HG03039 (cell line): ENCODE measurements around the gene DBN1.

Source experiments
- ATAC-seq: cut with Tn5 transposase; IDR thresholded peaks from one replicate; pipeline ENCODE4 v1.9.1; 2021; ENCODE audit warnings: mild to moderate bottlenecking, moderate library complexity; ENCODE audit not compliant: unreplicated experiment

The DBN1 gene

DNA sequence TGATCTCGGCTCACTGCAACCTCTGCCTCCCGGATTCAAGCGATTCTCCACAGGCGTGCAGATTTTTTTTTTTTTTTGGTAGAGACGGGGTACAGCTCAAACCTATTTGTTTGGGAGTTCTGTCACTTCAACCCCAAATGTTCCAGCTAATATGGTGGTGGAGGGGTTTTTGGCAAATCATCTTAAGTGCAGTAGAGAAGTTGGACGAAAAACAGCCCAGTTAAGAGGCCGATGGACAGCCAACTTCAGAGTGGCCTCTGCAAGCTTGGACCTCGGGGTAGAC is 27.6 kb downstream of the DBN1 start:
- ATAC-seq = no peak

DNA sequence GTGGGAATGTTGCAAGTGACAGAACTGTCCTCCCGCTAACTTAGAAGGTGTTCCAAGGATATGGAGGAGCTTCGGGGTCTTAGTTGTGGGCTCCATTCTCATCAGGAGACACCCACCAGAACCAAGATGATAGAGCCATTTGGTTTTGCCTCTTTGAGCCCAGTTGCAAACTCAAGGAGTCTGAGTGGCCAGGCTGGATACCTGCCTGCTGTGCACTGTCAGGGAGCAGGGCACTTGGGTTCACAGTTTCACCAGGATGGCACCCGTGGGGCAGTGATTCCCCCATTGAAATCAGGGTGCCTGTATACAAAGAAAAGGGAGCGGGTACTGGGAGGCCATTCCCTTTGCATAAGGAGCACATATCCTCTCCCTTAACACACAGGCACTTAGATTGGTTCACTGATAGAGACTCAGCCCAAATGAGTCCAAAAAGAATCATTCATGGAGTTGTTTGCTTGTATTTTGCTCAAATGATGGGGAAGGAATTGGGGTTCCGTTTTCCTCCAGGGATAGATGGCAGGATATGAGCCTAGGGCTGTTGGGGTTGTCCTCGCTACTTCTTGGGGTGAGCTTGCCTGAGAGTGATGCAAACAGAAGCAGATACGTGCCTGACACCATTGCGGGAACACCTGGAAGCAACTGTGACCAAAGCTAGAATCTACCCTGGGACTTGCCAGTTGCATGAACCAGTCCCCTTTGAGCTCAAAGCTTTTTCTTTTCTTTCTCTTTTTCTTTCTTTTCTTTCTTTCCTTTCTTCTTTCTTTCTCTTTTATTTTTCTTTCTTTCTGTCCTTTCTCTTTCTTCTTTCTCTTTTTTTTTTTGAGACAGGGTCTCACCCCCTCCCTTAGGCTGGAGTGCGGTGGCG is 28.1 kb downstream of the DBN1 start:
- no peak for ATAC-seq

DNA sequence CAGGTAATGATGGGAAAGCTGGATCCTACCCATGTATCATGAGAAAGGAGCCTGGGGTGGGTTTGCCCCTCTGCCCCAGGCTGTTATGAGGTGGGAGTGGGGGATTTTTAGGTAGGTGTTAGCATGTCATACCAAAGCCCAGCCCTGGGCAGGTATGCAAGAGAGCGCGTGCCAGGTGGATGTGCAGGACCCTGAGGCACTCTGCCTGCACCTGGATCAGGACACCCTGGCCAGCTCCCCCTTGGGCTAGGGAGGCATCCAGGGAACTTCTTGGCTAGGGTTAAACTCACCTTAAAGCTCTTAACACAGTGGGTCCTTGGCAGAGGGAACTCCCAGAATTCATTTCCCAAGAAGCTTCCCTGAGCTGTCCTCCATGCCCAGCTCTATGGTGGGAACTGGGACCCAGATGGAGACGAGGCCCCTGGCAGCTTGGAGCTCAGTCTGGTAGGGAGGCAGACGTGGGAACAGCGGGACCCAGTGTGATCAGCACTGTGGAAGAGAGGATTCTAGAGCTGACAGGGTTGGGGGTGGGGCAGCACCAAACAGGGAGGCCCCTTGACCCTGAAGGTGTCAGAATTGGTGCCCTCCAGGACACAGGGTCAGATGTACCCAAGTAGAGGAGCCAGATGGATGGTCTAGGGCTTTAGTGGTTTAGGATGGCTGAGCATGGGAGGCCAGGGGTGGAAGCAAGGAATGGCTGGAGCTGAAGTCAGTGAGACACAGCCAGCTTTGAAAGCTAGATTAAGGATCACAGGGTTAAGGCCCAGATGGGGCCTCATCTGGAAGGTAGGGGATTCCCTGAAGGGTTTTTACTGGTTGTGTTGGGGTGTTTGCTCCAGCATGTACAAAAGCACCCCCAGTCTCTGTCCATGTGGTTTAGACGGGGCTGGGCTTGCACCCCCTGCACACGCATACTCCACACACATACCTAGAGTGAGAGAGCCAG is 29.1 kb downstream of the DBN1 start:
- no peak for ATAC-seq

DNA sequence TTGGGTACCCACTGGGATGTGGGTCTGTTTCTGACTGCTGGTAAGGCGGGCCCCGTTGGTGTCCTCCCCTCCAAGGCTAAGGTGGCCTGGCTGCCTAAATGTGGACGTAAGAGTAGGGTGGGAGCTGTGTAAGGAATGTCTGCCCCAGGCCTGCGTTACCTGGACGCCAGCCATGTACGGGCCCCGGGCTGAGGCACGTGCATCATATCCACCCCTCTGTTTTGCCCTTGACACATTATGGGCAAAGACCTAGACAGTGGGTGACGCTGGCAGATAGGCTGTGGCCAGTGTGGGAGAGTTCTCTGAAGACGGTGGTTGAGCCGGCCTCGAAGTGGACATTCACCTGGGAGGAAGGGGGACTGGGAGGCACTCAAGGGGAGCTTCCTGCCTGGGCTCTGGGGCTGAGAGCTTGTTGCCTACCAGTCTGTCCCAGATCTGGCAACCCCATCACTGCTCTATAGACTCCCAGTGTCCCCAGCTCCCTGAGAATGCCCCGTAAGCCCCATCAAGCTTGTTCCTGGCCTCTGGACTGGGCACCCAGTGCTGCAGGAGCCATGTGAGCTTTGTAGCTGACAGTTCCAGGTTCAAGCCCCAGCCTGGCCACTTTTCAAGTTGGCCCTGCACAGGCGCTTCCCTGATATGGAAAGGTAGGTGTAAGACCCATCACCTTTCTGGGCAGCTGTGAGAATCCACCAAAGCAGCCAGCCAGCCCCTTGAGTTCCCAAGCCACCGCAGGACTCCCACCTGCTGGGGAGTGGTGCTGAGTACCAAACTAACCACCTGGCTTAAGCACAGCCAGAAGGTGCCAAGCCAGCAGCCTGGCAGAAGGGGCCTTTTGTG is 30.1 kb downstream of the DBN1 start:
- ATAC-seq = no peak

DNA sequence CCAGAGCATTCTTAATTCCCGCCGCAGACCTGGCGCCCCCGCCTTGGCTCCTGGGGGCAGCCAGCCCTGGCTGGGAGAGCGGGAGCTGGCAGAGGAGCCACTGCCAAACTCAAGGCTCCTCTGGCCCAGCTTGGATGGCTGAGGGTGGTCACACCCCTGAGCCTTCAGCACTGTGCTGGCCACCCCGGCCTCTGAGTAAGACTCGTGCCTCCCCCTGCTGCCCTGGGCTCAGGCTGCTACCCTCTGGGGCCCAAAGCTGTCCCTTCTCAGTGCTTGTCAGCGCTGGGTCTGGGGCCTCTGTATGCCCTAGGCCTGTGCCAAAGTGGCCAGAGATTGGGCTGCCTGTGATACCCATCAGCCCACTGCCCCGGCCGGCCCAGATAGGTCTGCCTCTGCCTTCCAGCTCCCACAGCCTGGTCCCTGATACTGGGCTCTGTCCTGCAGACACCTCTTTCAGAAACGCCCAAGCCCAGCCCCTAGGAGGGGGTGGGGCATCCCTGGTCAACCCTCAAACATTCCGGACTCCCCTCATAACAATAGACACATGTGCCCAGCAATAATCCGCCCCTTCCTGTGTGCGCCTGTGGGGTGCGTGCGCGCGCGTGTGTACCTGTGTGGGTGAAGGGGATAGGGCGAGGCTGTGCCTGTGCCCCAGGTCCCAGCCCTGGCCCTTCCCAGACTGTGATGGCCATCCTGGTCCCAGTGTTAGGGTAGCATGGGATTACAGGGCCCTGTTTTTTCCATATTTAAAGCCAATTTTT is 31.2 kb downstream of the DBN1 start:
- no peak for ATAC-seq

DNA sequence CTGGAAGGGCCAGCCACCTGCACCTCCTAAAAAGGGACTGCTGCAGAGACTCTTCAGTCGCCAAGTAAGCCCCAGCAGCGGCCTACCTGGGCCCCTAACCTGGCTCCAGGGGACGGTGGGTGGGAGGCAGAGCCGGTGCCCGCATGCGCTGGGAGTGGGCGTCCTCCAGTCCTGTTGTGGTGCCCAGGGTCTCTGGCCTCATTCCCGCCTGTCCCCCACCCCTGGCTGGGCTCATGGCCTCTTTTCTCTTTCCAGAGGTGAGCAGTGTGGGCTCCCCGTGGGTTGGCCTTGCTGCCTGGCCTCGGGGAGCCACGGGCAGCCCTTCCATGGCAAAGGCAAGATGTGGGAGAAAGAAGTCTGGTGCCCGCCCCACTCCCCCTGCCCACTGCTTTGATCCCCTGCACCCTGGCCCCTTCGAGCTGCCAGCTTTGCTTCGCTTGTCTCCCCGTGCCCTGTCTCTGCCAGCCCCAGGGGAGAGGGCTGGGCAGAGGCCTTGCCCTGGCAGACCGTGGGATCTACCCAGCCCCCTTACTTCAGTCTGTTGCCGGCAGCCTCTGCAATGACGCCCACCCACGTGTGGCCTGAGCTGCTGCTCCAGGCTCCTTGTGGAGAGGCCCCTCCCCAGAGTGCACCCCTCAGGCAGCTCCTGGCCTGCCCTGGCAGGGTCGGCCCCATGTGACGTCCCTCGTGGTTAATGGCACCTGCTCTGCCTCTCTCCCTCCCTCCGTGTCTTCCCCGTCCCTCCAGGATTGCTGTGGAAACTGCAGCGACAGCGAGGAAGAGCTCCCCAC is 32.2 kb downstream of the DBN1 start:
- no peak for ATAC-seq

DNA sequence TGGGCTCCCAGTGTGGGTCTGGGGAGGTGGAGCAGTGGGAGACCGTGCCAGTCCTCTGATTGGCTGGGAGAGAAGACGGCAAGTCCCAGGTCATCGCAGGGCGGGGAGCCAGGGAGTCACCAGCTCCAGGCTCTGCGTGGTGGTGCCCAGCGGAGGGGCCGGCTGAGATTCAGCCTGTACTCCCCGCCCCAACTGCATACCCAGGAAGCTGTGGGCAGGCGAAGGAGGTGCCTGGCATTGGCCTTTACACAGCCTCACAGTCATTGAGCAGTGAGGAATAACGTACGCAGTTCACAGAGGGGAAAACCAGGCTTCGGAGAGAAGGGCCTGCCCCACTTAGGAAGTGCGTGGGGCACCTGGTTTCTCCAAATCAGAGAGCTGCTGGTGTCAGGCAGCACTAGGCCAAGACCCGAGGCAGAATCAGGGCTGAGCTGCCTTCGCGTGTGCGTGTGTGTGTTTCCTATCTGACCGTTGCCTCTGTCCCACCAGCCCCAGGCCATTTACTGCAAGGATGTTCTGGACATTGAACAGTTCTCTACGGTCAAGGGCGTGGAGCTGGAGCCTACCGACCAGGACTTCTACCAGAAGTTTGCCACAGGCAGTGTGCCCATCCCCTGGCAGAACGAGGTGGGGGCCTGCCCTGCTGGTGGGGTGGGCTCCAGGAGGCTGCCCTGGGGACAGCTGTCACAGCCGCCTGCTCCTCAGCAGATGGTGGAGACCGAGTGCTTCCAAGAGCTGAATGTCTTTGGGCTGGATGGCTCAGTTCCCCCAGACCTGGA is 33.0 kb downstream of the DBN1 start:
- no peak for ATAC-seq

DNA sequence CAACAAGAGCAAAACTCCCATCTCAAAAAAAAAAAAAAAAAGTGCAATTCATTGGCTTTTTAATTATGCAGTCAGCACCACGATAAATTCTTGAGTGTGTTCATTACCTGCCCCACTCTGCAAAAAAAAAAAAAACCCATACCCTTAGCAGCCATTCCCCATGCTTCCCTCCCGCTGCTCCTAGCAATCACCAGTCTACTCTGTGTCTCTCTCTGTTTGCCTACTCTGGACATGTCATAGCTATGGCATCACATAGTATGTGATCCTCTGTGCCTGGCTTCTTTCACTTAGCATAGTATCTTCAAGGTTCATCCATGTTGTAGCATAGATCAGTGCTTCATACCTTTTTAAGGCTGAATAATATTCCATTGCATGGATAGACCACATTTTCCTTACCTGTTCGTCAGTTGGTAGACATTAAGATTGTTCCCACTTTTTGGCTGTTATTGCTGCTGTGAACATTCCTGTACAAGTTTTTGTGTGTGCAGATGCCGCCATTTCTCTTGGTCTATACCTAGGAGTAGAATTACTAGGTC is 33.8 kb downstream of the DBN1 start:
- no peak for ATAC-seq

DNA sequence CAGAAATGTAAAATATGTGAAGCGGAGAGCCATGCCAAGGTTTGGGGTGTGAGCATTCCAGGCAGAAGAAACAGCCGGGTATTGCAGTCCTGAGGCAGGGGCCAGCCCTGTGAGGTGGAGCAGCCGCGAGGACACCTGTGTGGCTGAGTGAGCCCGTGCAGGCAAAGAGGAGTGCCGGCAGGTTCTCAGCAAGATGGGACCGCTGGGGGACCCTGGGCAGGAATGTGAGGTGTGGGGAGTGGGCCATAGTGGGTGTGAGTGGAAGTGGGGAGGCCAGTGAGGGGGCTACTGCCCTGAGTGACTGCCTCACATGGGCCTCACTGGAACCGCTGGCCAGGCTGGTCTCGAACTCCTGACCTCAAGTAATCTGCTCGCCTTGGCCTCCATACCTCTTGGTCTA is 35.0 kb downstream of the DBN1 start:
- ATAC-seq = no peak

DNA sequence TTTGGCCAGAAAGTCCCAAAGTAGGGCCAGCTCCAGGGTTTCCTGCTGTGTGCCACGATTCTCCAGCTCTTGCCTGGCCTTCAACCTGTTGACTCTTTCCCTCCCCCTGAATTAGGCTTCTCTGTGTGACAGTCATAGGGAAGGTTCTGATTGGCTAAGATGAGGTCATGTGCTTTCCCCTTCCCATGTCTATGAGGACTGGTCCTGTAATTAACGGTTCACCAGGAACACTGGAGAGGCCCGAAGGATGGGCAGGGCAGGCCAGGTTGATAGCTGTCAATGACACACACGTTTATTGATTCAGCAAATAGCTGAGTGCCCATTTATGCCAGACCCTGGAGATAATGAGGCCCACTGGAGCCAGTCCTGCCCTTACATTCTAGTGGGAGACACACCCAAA is 35.8 kb downstream of the DBN1 start:
- no peak for ATAC-seq

DNA sequence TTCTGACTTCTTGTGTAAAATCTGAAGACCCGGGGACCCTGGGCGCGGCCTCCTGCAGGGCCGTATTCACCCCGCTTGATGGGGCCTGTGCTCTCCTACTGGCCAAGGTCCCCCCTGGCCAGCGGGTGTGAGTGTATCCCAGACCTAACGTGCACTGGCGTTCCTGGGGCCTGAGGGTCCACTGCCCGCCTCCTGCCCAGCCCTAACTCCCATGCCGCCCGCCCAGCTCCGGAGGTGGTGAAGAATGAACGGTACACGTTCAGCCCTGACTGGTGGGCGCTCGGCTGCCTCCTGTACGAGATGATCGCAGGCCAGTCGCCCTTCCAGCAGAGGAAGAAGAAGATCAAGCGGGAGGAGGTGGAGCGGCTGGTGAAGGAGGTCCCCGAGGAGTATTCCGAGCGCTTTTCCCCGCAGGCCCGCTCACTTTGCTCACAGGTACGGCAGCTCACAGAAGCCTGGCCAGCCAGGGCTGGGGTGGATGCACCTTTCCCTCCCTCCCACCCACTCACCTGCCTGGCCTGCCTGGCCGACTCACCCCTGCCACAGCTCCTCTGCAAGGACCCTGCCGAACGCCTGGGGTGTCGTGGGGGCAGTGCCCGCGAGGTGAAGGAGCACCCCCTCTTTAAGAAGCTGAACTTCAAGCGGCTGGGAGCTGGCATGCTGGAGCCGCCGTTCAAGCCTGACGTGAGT is 37.4 kb downstream of the DBN1 start:
- ATAC-seq = no peak

DNA sequence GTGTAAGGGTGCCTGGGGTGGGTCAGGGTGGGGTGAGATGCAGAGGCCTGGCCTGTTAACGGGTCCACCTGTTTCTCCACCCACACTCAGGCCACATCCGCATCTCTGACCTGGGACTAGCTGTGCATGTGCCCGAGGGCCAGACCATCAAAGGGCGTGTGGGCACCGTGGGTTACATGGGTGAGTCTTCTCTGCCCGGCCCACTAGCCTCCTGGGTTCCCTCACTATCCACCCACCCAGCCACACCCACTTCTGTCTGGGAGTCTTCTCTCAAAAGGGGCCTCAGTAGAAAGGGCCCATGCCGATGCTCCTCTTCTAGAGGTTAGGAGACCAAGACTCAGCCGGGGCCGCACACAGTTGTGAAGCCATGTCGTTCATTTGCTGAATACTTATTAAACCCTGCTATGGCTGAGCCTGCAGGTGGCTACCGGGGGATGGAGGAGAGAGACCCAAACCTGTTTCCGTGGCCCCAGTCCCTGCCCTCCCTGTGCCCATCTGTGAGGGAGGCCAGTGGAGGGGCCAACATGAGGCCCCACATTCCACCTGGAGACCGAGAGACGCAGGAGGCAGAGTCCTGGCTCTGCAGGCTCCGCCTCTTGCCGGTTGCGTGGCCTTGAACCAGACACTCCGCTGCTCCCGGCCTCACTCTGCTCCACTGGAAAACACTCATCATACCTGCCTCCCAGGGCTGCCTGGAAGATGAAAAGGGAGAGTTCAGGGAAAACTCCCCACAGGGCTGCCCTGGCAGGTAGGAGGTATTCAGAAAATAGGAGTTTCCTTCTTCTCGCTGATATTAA is 38.3 kb downstream of the DBN1 start:
- ATAC-seq = no peak

DNA sequence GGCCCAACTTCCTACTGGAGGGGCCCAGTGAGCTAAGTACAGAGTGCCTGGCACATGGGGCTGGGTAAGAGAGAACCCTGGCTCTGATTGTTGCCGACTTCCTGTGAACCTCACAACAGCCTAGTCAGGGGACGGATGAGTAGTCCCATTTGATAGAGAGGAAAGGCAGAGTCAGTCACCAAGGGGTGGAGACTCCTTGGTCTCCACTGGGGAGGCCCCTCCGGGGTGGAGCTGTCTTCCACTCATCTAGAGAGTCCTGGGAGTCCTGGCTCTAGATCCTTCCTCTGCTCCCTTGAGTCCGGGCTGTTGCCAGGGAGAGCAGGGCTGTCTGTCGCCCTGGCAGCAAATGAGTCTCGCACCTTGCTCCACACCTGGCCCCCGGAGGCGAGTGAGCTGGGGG is 39.0 kb downstream of the DBN1 start:
- no peak for ATAC-seq

DNA sequence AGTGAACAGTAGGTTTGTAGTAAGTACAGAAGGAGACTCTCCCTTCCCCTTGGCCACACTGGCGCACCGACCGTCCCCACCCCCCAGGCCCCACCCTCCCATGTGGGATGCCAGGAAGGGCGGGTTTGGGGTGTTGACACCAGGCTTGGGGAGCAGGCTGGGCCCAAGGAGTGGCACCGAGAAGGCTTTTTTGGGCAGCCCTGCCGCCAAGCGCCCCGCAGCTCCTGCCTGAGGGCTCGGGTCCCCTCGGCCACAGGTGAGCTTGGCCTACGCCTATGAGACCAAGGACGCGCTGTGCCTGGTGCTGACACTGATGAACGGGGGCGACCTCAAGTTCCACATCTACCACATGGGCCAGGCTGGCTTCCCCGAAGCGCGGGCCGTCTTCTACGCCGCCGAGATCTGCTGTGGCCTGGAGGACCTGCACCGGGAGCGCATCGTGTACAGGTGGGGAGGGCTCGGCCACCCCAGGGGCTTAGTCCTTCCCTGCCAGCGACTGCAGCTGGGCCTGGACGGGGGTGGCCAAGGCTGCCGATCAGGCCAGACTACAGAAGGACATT is 39.7 kb downstream of the DBN1 start:
- no peak for ATAC-seq

DNA sequence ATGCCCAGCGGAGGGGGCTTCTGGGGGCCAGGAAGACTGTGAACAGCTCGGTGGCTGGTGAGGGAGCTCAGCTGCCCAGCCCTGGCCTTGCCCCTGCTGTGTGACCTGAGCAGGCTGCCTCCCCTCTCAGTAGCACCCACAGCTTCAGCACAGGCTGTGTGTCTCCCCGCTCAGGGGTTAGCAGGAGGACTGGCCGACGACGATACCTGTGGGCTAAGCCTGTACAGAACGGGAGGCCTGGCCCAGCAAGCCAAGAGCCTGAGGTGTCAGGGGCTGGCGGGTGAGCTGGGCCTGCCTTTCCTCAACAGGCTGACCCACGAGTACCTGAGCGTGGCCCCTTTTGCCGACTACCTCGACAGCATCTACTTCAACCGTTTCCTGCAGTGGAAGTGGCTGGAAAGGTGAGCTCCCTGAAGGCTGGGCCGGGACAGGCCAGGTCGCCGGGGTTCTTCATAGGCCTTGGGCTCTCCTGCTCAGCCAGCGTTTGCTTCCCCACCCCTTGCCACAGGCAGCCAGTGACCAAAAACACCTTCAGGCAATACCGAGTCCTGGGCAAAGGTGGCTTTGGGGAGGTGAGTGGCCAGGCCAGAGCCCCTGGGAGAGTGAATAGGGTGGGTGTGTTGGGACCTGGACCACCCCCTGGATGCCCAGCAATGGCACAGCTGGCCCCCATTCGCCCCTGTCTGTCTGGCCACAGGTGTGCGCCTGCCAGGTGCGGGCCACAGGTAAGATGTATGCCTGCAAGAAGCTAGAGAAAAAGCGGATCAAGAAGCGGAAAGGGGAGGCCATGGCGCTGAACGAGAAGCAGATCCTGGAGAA is 40.4 kb downstream of the DBN1 start:
- no peak for ATAC-seq

DNA sequence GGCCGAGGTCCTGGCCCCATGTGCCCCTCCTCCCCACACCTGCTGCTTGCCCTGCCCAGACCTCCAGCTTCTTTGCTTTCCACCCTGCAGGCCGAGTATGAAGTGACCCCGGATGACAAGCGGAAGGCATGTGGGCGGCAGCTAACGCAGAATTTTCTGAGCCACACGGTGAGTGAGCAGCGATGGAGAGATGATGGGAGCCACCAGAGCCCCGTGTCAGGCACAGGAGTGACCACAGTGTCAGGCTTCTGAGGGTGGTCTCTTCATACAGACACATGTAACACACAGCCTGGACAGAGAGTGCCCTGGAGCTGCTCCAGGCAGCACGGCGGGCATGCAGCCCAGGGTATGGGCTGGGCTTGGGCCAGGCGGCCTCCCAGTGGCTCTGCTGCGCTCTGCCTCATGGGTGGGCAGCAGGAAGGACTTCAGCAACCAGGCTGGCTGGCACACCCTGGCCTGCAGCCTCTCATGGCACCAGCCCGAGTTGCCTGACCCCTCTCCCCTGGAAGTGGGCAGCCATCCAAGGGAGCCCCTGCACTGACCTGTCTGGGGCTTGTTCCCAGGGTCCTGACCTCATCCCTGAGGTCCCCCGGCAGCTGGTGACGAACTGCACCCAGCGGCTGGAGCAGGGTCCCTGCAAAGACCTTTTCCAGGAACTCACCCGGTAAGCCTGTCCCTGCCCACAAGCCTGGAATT is 41.1 kb downstream of the DBN1 start:
- no peak for ATAC-seq
